GM23338 (cell line): Measurements from ENCODE around the gene GUCY1A1. TPM values are rescaled to one million over a fixed set of nuclear protein-coding genes. Genes with fewer than 3 reads are reported as not detected.

Experiments used
- ATAC-seq: fragments of 200-7000 bp; cut with Tn5 transposase; 3 replicates; pipeline ENCODE4 v1.9.1; 2020
- DNase-seq: peaks from one replicate; pipeline ENCODE4 v3.0.0-alpha.2; 2015; ENCODE audit warnings: low spot score
- H2AFZ ChIP-seq: fragments of 200-600 bp; sonication (generic); 2 replicates; pipeline ENCODE4 v1.8.0; 2016; ENCODE audit warnings: antibody characterized with exemption, mild to moderate bottlenecking, moderate library complexity
- H3F3A ChIP-seq: fragments of 200-600 bp; sonication (generic); replicated peaks from 2 replicates; pipeline ENCODE4 v1.8.0; 2017; ENCODE audit warnings: antibody characterized with exemption, mixed run types, low read depth
- H3K27ac ChIP-seq: fragments of 200-600 bp; sonication (generic); 2 replicates; pipeline ENCODE4 v1.6.1; 2016; ENCODE audit warnings: low read depth
- H3K27me3 ChIP-seq: fragments of 200-600 bp; sonication (generic); 2 replicates; pipeline ENCODE4 v1.8.0; 2016; ENCODE audit warnings: mild to moderate bottlenecking, mixed run types, moderate library complexity; ENCODE audit not compliant: insufficient read depth
- H3K36me3 ChIP-seq: fragments of 200-600 bp; sonication (generic); 2 replicates; pipeline ENCODE4 v1.8.0; 2016; ENCODE audit warnings: mild to moderate bottlenecking; ENCODE audit not compliant: insufficient read depth
- H3K4me1 ChIP-seq: fragments of 200-600 bp; sonication (generic); 2 replicates; pipeline ENCODE4 v1.8.0; 2016; ENCODE audit warnings: mild to moderate bottlenecking, moderate library complexity; ENCODE audit not compliant: insufficient read depth
- H3K4me2 ChIP-seq: fragments of 200-600 bp; sonication (generic); 2 replicates; pipeline ENCODE4 v1.7.1; 2017; ENCODE audit warnings: mixed run types
- H3K4me3 ChIP-seq: fragments of 200-600 bp; sonication (generic); 2 replicates; pipeline ENCODE4 v1.6.1; 2016; ENCODE audit warnings: mixed run types
- H3K79me2 ChIP-seq: fragments of 200-600 bp; sonication (generic); replicated peaks from 2 replicates; pipeline ENCODE4 v1.8.0; 2017; ENCODE audit warnings: mild to moderate bottlenecking; ENCODE audit not compliant: insufficient read depth
- H3K9me2 ChIP-seq: fragments of 200-600 bp; sonication (generic); 2 replicates; pipeline ENCODE4 v1.8.0; 2017; ENCODE audit not compliant: insufficient read depth
- H4K20me1 ChIP-seq: fragments of 200-600 bp; sonication (generic); replicated peaks from 2 replicates; pipeline ENCODE4 v1.8.0; 2017; ENCODE audit warnings: mild to moderate bottlenecking; ENCODE audit not compliant: insufficient read depth
- H3K27ac Mint-ChIP-seq: 2 replicates; pipeline ENCODE4 v1.8.0; 2020; ENCODE audit warnings: inconsistent platforms, mild to moderate bottlenecking, moderate library complexity, mixed read lengths
- H3K27me3 Mint-ChIP-seq: 3 replicates; pipeline ENCODE4 v1.8.0; 2022; ENCODE audit warnings: low read depth, mild to moderate bottlenecking, moderate library complexity, mixed read lengths, inconsistent platforms; ENCODE audit not compliant: insufficient read depth, poor library complexity
- H3K36me3 Mint-ChIP-seq: 3 replicates; pipeline ENCODE4 v1.8.0; 2021; ENCODE audit warnings: low read depth, mild to moderate bottlenecking, inconsistent platforms, moderate library complexity, mixed read lengths
- H3K4me1 Mint-ChIP-seq: 3 replicates; pipeline ENCODE4 v1.8.0; 2020; ENCODE audit warnings: mild to moderate bottlenecking, inconsistent platforms, mixed read lengths
- H3K4me3 Mint-ChIP-seq: 3 replicates; pipeline ENCODE4 v1.8.0; 2021; ENCODE audit warnings: moderate library complexity, mild to moderate bottlenecking, inconsistent platforms, mixed read lengths
- H3K9me3 Mint-ChIP-seq: 3 replicates; pipeline ENCODE4 v1.8.0; 2020; ENCODE audit warnings: moderate library complexity, mild to moderate bottlenecking, inconsistent platforms, mixed read lengths
- EZH2 ChIP-seq: fragments of 200-600 bp; sonication (generic); IDR thresholded peaks from one replicate; pipeline ENCODE4 v1.8.0; 2017; ENCODE audit warnings: antibody characterized with exemption, mild to moderate bottlenecking, low read depth; ENCODE audit not compliant: unreplicated experiment
- EZH2phosphoT487 ChIP-seq: fragments of 200-600 bp; sonication (generic); IDR thresholded peaks from one replicate; pipeline ENCODE4 v1.8.1; 2018; ENCODE audit warnings: antibody characterized with exemption; ENCODE audit not compliant: unreplicated experiment
- NANOG ChIP-seq: IDR thresholded peaks from 2 replicates; pipeline ENCODE4 v1.6.1; 2016; ENCODE audit warnings: antibody characterized with exemption, borderline replicate concordance
- POLR2AphosphoS5 ChIP-seq: IDR thresholded peaks from 2 replicates; pipeline ENCODE4 v1.6.1; 2016; ENCODE audit warnings: antibody characterized with exemption, low read depth
- STAT1 ChIP-seq: IDR thresholded peaks from one replicate; pipeline ENCODE4 v1.6.1; 2016; ENCODE audit warnings: antibody characterized with exemption; ENCODE audit not compliant: unreplicated experiment
- ZNF114 ChIP-seq: fragments of 250-450 bp; sonication (Bioruptor Pico); IDR thresholded peaks from 2 replicates; pipeline ENCODE4 v1.5.0; 2020; ENCODE audit warnings: mild to moderate bottlenecking, moderate library complexity
- ZNF331 ChIP-seq: fragments of 250-450 bp; sonication (Bioruptor Pico); IDR thresholded peaks from 2 replicates; pipeline ENCODE4 v1.5.0; 2020; ENCODE audit warnings: low read depth, mild to moderate bottlenecking, moderate library complexity
- ZNF462 ChIP-seq: fragments of 250-450 bp; sonication (Bioruptor Pico); IDR thresholded peaks from 2 replicates; pipeline ENCODE4 v1.5.0; 2020; ENCODE audit warnings: mild to moderate bottlenecking, moderate library complexity
- polyA plus RNA-seq: library from polyadenylated mRNA; unstranded; fragments of >200 nt; fragmentation: Nextera tagmentation; extraction: Ambion mirVana; gene quantifications from 2 replicates; pipeline ENCODE4 v1.2.1, GENCODE V29; 2016
- total RNA-seq: library from RNA; depleted of rRNA; stranded (reverse); fragments of >200 nt; shearing (Covaris generic); gene quantifications from 2 replicates; pipeline ENCODE4 v1.2.3, GENCODE V29; 2014
- TF ChIP-seq, protein P1 (sequence below), 2 experiments: fragments of 200-600 bp in 1 of 2; sonication (generic) in 1 of 2; conservative IDR thresholded peaks; 2 replicates each; pipeline versions ENCODE4 v1.5.1 to v1.6.1; 2016 to 2017; ENCODE audit warnings: antibody characterized with exemption in 2 of 2, low read depth in 2 of 2, mild to moderate bottlenecking in 2 of 2, moderate library complexity in 1 of 2
- TF ChIP-seq, protein P2 (sequence below): IDR thresholded peaks from 2 replicates; pipeline ENCODE4 v1.6.1; 2016; ENCODE audit warnings: antibody characterized with exemption
- TF ChIP-seq, protein P3 (sequence below): IDR thresholded peaks from one replicate; pipeline ENCODE4 v1.6.1; 2018; ENCODE audit warnings: antibody characterized with exemption; ENCODE audit not compliant: unreplicated experiment

GUCY1A1 gene
- total and polyA plus RNA-seq, 2 experiments from 2014 or later: not detected

DNA sequence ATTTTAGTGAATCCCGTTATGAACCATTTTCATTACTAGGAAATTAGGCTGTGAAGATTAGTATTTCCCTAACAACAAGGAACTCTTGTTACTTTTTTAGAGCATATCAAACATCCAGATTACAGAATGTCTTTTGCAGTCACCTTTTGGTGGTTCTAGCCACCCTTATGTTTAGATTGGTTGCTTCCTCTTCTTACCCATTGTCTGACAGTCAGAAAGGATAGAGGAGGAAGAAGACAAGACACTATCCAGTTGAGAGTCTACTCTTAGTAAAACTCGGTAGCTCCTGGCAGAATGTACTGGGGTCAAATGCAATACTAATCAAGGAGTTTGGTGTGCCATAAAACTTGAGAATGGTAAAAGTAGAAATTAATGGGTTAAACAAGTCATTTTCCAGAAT, 1.6 kb upstream of the GUCY1A1 start:
- ATAC-seq (no peak), DNase-seq (no peak)
- H3K27me3 Mint-ChIP-seq: peaks cover 44% of the 10 kb centered on the region
- Histone ChIP-seq H2AFZ (no peak overlapping the region), H3K27ac (no peak overlapping the region), H3K4me3 (no peak overlapping the region), H3K79me2 (no peaks in the 10 kb centered on the region), H3K36me3 (no peaks in the 10 kb centered on the region), H3K9me2 (no peaks in the 10 kb centered on the region), H3K4me2 (no peak overlapping the region), H3K4me1 (no peaks in the 10 kb centered on the region; the same call in 1 of the 2 replicates), H3K27me3 (peaks cover 73% of the 10 kb centered on the region), H3F3A (no peaks in the 10 kb centered on the region), H4K20me1 (peaks cover 5% of the 10 kb centered on the region)
- no peak overlapping the region for H3K27ac Mint-ChIP-seq
- no peak overlapping the region for H3K4me3 Mint-ChIP-seq
- no peaks in the 10 kb centered on the region for H3K36me3 Mint-ChIP-seq
- peaks cover 17% of the 10 kb centered on the region; the same call in 2 of the 3 replicates for H3K4me1 Mint-ChIP-seq
- H3K9me3 Mint-ChIP-seq: no peaks in the 10 kb centered on the region; the same call in 2 of the 3 replicates
- TF ChIP-seq, protein P1, sequence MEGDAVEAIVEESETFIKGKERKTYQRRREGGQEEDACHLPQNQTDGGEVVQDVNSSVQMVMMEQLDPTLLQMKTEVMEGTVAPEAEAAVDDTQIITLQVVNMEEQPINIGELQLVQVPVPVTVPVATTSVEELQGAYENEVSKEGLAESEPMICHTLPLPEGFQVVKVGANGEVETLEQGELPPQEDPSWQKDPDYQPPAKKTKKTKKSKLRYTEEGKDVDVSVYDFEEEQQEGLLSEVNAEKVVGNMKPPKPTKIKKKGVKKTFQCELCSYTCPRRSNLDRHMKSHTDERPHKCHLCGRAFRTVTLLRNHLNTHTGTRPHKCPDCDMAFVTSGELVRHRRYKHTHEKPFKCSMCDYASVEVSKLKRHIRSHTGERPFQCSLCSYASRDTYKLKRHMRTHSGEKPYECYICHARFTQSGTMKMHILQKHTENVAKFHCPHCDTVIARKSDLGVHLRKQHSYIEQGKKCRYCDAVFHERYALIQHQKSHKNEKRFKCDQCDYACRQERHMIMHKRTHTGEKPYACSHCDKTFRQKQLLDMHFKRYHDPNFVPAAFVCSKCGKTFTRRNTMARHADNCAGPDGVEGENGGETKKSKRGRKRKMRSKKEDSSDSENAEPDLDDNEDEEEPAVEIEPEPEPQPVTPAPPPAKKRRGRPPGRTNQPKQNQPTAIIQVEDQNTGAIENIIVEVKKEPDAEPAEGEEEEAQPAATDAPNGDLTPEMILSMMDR (conservative IDR thresholded peaks at IDR 0.05; ENCODE audit: low read depth in 2 of 2): no peak
- TF ChIP-seq, protein P2, sequence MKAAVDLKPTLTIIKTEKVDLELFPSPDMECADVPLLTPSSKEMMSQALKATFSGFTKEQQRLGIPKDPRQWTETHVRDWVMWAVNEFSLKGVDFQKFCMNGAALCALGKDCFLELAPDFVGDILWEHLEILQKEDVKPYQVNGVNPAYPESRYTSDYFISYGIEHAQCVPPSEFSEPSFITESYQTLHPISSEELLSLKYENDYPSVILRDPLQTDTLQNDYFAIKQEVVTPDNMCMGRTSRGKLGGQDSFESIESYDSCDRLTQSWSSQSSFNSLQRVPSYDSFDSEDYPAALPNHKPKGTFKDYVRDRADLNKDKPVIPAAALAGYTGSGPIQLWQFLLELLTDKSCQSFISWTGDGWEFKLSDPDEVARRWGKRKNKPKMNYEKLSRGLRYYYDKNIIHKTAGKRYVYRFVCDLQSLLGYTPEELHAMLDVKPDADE: no peak
- TF ChIP-seq EZH2: no peak
- TF ChIP-seq EZH2phosphoT487: no peak
- no peak for TF ChIP-seq POLR2AphosphoS5
- no peak for TF ChIP-seq NANOG
- TF ChIP-seq, protein P3, sequence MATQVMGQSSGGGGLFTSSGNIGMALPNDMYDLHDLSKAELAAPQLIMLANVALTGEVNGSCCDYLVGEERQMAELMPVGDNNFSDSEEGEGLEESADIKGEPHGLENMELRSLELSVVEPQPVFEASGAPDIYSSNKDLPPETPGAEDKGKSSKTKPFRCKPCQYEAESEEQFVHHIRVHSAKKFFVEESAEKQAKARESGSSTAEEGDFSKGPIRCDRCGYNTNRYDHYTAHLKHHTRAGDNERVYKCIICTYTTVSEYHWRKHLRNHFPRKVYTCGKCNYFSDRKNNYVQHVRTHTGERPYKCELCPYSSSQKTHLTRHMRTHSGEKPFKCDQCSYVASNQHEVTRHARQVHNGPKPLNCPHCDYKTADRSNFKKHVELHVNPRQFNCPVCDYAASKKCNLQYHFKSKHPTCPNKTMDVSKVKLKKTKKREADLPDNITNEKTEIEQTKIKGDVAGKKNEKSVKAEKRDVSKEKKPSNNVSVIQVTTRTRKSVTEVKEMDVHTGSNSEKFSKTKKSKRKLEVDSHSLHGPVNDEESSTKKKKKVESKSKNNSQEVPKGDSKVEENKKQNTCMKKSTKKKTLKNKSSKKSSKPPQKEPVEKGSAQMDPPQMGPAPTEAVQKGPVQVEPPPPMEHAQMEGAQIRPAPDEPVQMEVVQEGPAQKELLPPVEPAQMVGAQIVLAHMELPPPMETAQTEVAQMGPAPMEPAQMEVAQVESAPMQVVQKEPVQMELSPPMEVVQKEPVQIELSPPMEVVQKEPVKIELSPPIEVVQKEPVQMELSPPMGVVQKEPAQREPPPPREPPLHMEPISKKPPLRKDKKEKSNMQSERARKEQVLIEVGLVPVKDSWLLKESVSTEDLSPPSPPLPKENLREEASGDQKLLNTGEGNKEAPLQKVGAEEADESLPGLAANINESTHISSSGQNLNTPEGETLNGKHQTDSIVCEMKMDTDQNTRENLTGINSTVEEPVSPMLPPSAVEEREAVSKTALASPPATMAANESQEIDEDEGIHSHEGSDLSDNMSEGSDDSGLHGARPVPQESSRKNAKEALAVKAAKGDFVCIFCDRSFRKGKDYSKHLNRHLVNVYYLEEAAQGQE: no peak
- TF ChIP-seq ZNF462 (CRISPR knock-in tag): no peak
- TF ChIP-seq STAT1: no peak
- no peak for TF ChIP-seq ZNF114 (CRISPR knock-in tag)
- no peak for TF ChIP-seq ZNF331 (CRISPR knock-in tag)
